Cardiac fibroblast (primary cell): ENCODE results near the gene LRMDA.

Experiments
- DNase-seq, 2 donors: peaks; one replicate each; pipeline versions ENCODE4 v3.0.0 to v3.0.0-alpha.2; 2010; ENCODE audit warnings: low read depth in 2 of 2
- H3K4me3 ChIP-seq, 2 donors: replicated peaks in 1 of 2; 1 replicate in 1 of 2; 2 replicates in 1 of 2; pipeline ENCODE4 v1.5.1; 2011; ENCODE audit warnings: low read depth in 2 of 2, low read length in 2 of 2, mild to moderate bottlenecking in 2 of 2, moderate library complexity in 1 of 2
- TF ChIP-seq, protein P1 (sequence below): IDR thresholded peaks from one replicate; pipeline ENCODE4 v1.5.1; 2011; ENCODE audit warnings: low read depth, mild to moderate bottlenecking, low read length, inconsistent platforms

LRMDA gene

DNA sequence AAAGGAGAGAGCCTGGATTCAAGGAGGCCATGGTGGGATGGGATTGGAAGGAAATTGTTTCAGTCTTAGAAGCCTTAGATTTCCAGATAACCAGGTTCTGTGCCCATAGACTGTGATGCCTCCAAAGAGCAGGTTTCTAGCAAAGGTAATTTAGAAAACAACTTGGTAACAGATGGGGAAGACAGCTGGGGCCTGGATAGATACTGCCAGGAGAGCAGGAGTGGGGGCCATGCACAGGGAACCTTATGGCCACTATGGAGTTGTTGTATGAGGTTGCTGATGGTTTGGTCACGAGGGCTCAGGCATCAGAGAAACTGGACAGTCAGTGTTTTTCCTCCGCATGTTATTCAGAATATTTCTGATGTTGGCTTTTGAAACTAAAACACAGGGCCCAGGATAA lies 901.9 kb downstream of the LRMDA start:
- no peak overlapping the region for H3K4me3 ChIP-seq
- TF ChIP-seq, protein P1, sequence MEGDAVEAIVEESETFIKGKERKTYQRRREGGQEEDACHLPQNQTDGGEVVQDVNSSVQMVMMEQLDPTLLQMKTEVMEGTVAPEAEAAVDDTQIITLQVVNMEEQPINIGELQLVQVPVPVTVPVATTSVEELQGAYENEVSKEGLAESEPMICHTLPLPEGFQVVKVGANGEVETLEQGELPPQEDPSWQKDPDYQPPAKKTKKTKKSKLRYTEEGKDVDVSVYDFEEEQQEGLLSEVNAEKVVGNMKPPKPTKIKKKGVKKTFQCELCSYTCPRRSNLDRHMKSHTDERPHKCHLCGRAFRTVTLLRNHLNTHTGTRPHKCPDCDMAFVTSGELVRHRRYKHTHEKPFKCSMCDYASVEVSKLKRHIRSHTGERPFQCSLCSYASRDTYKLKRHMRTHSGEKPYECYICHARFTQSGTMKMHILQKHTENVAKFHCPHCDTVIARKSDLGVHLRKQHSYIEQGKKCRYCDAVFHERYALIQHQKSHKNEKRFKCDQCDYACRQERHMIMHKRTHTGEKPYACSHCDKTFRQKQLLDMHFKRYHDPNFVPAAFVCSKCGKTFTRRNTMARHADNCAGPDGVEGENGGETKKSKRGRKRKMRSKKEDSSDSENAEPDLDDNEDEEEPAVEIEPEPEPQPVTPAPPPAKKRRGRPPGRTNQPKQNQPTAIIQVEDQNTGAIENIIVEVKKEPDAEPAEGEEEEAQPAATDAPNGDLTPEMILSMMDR = no peak
- no peak for DNase-seq

DNA sequence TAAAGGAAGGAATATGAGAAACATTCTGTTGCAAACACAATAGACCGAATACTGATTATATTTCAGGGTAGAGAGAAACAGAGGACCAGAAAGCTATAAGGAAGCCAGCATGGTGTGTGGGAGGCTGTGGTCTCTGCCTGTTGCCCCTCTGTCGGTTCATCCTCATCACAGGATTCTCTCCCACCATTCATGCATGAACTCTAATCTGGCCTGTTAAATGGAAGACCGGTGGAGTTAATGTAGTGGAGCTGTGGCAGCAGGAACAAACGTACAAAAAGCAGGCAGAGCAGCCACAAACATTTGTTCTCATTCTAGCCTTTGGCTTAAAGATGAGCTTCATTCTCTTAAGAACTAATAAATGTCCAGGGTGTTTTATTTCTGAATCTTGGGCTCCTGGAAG lies 902.4 kb downstream of the LRMDA start:
- TF ChIP-seq, protein P1 = no peak
- H3K4me3 ChIP-seq = no peak overlapping the region
- no peak for DNase-seq

DNA sequence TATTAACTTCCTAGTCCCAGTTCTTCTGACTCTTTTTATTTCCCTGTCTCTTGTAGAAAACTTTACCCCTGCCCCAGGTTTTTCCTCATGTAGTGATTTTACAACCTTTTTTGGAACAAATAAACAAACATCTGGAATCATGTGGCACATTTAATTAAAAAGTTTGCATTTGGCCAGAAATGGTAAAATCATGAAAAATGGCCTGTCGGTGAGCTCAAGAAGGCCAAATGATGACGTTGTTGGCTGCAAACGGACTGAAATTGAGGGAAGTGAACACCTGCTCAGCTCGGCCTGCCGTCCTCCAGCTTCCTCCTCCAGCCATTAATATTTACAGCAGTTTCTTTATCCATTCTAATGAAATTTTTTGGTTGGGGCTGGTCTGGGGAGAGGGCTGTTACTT lies 902.8 kb downstream of the LRMDA start:
- no peak overlapping the region for H3K4me3 ChIP-seq
- no peak for DNase-seq
- TF ChIP-seq, protein P1 = no peak

DNA sequence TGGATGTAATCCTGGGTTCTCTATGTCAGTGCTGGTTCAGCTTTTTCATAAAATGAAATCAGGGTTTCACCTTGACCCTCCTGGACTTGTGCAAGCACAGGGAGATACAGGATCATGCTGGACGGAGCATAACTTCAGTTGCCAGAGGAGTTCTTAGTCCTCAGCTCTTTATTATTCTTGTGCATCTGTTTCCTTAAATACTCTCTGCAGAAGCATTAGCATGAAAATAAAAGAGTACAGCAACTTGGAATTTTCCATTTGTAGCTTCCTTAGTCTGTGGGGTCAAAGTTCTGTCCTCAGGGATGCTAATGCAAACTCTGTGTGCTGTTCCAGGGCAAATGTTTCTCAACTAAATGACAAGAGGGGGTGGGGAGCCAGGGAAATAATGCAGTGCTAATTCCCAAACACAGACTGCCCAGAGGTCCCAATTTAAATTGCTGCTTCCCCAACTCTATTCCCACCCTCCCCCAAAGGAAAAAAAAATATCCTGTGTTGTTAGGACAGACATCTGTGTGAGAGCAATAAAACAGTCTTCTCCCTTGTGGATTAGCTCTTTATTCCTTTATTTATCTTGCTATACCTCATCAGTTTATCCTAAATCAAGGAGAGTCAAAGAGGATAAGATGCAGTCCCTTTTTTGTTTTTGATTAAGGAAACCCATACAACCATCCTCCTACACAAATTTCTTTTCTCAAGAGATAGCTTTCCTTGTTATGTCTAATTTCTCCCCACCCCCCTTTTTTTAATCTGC lies 905.0 kb downstream of the LRMDA start:
- peak; percentile 31 to 37 for DNase-seq
- no peak overlapping the region for H3K4me3 ChIP-seq
- TF ChIP-seq, protein P1 = no peak

DNA sequence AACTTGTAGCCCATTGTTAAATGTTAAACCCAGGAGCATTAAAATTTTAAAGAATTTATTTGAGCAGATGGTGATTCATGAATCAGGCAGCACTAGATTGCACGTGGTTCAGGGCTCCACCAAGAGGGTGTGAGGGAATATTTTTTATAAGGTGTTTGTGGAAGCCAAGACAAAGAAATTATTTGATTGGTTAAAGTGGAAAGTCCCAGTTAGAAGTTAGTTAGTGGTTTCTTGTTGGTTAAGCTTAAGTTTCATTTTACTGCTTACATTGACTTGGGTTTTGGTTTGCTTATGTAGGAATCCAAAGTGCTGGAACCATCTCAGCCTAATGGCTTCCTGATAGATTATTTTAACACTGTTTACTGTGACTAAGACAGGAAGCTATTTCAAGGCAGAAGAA lies 906.2 kb downstream of the LRMDA start:
- TF ChIP-seq, protein P1 = no peak
- peak; percentile 31 to 66 for DNase-seq
- H3K4me3 ChIP-seq = no peak overlapping the region

DNA sequence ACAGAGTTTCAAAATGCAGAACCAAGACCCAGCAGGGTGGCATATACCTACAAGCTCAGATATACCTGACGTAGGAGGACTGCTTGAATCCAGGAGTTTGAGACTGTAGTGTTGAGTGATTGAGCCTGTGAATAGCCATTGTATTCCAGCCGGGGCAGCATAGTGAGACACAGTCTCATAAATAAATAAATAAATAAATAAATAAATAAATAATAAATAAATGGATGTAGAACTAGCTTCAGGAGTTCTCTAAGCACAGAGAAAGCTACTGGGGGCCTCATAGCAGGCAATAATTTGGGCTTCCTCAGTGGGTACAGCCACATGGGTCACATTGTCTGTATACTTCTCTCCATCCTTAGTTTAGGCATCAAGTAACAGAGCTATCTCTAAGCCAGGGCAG lies 906.8 kb downstream of the LRMDA start:
- no peak overlapping the region for H3K4me3 ChIP-seq
- DNase-seq = no peak
- TF ChIP-seq, protein P1 = no peak

DNA sequence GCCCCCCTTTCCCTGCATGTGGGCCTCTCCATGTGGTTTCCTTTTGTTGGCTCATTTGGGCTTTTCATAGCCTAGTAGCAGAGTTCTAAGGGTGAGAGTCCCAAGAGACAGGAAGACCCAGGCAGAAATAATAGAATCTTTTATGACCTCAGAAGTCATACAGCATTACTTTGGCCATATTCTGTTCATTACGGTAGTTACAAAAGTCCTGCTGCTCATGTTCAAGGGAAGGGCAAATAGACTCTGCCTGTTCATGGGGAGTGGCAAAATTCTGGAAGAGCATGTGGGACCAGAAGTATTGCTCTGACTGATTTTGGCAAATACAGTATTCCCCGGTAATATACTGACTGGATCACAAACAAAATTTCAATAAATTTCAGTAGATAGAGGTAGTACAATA lies 910.3 kb downstream of the LRMDA start:
- H3K4me3 ChIP-seq = no peak overlapping the region
- TF ChIP-seq, protein P1 = no peak
- DNase-seq = no peak
